Panc1 (cell line): Measurements from ENCODE around the gene CALB2.

ENCODE experiments used
- POLR2AphosphoS5 ChIP-seq: IDR thresholded peaks from 2 replicates; pipeline ENCODE4 v1.6.1; 2012; ENCODE audit warnings: mild to moderate bottlenecking, low read depth, low read length, moderate library complexity
- SIN3A ChIP-seq: IDR thresholded peaks from 2 replicates; pipeline ENCODE4 v1.6.1; 2012; ENCODE audit warnings: low read depth, mild to moderate bottlenecking, low read length, moderate library complexity, borderline replicate concordance; ENCODE audit not compliant: insufficient read depth
- TCF7L2 ChIP-seq: IDR thresholded peaks from 2 replicates; pipeline ENCODE4 v1.6.1; 2011; ENCODE audit warnings: mild to moderate bottlenecking, low read depth, low read length, inconsistent platforms
- TF ChIP-seq, protein P1 (sequence below): fragments of 450-650 bp; IDR thresholded peaks from 2 replicates; pipeline ENCODE4 v1.5.1; 2017; ENCODE audit warnings: mild to moderate bottlenecking
- TF ChIP-seq, protein P2 (sequence below), 2 experiments: IDR thresholded peaks; 2 replicates each; pipeline ENCODE4 v1.6.1; 2011 to 2012; ENCODE audit warnings: low read depth in 2 of 2, control low read depth in 1 of 2, low read length in 1 of 2, mild to moderate bottlenecking in 1 of 2, moderate library complexity in 1 of 2; ENCODE audit not compliant: insufficient read depth in 1 of 2

DNA sequence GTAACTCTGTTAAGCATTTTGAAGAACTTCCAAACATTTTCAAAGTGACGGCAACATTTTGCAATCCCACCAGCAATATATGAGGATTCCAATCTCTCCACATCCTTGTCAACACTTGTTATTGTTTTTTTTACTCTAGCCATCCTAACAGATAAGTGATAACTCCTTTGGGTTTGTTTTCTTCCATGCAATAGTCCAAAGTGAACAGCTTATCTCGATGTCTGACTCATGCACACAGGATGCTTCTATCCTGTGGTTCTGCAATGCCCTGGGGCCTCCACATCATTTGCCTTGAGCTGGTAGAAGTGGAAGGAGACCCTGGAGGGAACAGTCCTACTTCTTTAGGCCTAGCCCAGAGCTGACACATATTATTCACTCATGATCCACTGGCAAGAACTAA is 70.4 kb downstream of the CALB2 start:
- TF ChIP-seq, protein P1, sequence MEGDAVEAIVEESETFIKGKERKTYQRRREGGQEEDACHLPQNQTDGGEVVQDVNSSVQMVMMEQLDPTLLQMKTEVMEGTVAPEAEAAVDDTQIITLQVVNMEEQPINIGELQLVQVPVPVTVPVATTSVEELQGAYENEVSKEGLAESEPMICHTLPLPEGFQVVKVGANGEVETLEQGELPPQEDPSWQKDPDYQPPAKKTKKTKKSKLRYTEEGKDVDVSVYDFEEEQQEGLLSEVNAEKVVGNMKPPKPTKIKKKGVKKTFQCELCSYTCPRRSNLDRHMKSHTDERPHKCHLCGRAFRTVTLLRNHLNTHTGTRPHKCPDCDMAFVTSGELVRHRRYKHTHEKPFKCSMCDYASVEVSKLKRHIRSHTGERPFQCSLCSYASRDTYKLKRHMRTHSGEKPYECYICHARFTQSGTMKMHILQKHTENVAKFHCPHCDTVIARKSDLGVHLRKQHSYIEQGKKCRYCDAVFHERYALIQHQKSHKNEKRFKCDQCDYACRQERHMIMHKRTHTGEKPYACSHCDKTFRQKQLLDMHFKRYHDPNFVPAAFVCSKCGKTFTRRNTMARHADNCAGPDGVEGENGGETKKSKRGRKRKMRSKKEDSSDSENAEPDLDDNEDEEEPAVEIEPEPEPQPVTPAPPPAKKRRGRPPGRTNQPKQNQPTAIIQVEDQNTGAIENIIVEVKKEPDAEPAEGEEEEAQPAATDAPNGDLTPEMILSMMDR, result no peak
- TF ChIP-seq, protein P2, sequence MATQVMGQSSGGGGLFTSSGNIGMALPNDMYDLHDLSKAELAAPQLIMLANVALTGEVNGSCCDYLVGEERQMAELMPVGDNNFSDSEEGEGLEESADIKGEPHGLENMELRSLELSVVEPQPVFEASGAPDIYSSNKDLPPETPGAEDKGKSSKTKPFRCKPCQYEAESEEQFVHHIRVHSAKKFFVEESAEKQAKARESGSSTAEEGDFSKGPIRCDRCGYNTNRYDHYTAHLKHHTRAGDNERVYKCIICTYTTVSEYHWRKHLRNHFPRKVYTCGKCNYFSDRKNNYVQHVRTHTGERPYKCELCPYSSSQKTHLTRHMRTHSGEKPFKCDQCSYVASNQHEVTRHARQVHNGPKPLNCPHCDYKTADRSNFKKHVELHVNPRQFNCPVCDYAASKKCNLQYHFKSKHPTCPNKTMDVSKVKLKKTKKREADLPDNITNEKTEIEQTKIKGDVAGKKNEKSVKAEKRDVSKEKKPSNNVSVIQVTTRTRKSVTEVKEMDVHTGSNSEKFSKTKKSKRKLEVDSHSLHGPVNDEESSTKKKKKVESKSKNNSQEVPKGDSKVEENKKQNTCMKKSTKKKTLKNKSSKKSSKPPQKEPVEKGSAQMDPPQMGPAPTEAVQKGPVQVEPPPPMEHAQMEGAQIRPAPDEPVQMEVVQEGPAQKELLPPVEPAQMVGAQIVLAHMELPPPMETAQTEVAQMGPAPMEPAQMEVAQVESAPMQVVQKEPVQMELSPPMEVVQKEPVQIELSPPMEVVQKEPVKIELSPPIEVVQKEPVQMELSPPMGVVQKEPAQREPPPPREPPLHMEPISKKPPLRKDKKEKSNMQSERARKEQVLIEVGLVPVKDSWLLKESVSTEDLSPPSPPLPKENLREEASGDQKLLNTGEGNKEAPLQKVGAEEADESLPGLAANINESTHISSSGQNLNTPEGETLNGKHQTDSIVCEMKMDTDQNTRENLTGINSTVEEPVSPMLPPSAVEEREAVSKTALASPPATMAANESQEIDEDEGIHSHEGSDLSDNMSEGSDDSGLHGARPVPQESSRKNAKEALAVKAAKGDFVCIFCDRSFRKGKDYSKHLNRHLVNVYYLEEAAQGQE (IDR thresholded peaks at IDR 0.05; ENCODE audit: insufficient read depth in 1 of 2, low read depth in 2 of 2, low read length in 1 of 2), result no peak
- no peak for TF ChIP-seq POLR2AphosphoS5
- TF ChIP-seq TCF7L2, result no peak
- TF ChIP-seq SIN3A, result no peak
